Esophagus squamous epithelium (tissue), 5 donors: ENCODE data around the gene SLC38A4. TPM values are rescaled to one million over a fixed set of nuclear protein-coding genes. Genes with fewer than 3 reads are reported as not detected.

Source experiments
- DNase-seq: peaks from one replicate; lab custom pipeline; 2025; lab: John Stamatoyannopoulos, UW
- H3K27ac ChIP-seq, 4 donors: fragments of 200-600 bp; sonication (generic); one replicate each; pipeline ENCODE4 v1.5.1; 2016 to 2019; ENCODE audit warnings: mild to moderate bottlenecking in 1 of 4
- H3K27me3 ChIP-seq, 4 donors: fragments of 200-600 bp; sonication (generic); 1 replicate in 3 of 4; 2 replicates in 1 of 4; pipeline versions ENCODE4 v1.5.1 to v1.6.0; 2017 to 2021; ENCODE audit warnings: antibody characterized with exemption in 1 of 4
- H3K36me3 ChIP-seq, 3 donors: fragments of 200-600 bp; sonication (generic); one replicate each; pipeline ENCODE4 v1.5.1; 2016 to 2019
- H3K4me1 ChIP-seq, 3 donors: fragments of 200-600 bp; sonication (generic); one replicate each; pipeline ENCODE4 v1.5.1; 2017 to 2019
- H3K4me3 ChIP-seq, 4 donors: fragments of 200-600 bp; sonication (generic); 1 replicate in 3 of 4; 2 replicates in 1 of 4; pipeline ENCODE4 v1.5.1; 2016 to 2019; ENCODE audit warnings: mild to moderate bottlenecking in 2 of 4, moderate library complexity in 1 of 4
- H3K9me3 ChIP-seq, 3 donors: fragments of 200-600 bp; sonication (generic); one replicate each; pipeline ENCODE4 v1.5.1; 2016 to 2019
- POLR2A ChIP-seq, 4 donors: fragments of 450-650 bp; IDR thresholded peaks; one replicate each; pipeline ENCODE4 v1.6.1; 2017; ENCODE audit warnings: antibody characterized with exemption in 4 of 4, mild to moderate bottlenecking in 4 of 4, moderate library complexity in 3 of 4
- WGBS, 2 donors: methylation state at CpG; one replicate each; pipeline ENCODE4 v1.1.5; 2018; 5-methylcytosine and 5-hydroxymethylcytosine counted together
- intact Hi-C: fragments of 100-400 bp; cut with DNase I; formaldehyde crosslinking; loops from one replicate; pipeline ENCODE4 v1.15.0; 2022
- total RNA-seq, 4 donors: library from RNA; depleted of rRNA; stranded (reverse); fragments of >200 nt; gene quantifications; one replicate each; pipeline ENCODE4 v1.1.0, GENCODE V29; 2016
- TF ChIP-seq, protein P1 (sequence below), 6 experiments: fragments of 450-650 bp in 4 of 6; fragments of 200-600 bp in 2 of 6; sonication (generic) in 2 of 6; IDR thresholded peaks; one replicate each; pipeline ENCODE4 v1.5.1; 2016 to 2019; ENCODE audit warnings: antibody characterized with exemption in 6 of 6, mild to moderate bottlenecking in 4 of 6, moderate library complexity in 4 of 6
- donor health status: DM: yes; HTN: yes; CAD: no.

Gene SLC38A4
- total RNA-seq, 4 donors from 2014 or later, result 1.0 to 2.4 (median 2.1) TPM

DNA sequence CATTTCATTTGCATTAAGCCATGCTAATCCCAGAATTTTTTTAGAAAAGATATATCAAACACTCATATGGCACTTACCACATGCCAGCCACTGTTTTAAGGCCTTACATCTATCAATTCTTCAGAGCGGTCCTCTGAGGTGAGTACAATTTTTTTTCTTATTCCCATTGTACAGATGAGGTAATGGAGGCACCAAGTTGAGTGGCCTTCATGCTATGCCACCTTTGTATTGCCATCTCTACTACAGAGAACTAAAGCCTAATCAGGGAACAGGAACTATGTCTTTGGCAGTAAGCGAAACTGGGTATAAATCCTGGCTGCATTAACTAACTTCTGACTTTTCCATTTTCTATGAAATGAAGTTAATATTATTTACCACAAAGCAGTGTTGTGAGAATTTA, 27.1 kb downstream of the SLC38A4 start:
- 97 to 98% methylated on average over 2 of the region's 2 CpGs for WGBS, 2 donors
- DNase-seq, result no peak
- Histone ChIP-seq H3K4me3 (no peak overlapping the region), H3K36me3 (no peaks in the 10 kb centered on the region), H3K4me1 (no peaks in the 10 kb centered on the region), H3K27ac (no peak overlapping the region), H3K27me3 (no peaks in the 10 kb centered on the region), H3K9me3 (no peaks in the 10 kb centered on the region)
- TF ChIP-seq POLR2A (IDR thresholded peaks at IDR 0.05), result no peak
- TF ChIP-seq, protein P1, sequence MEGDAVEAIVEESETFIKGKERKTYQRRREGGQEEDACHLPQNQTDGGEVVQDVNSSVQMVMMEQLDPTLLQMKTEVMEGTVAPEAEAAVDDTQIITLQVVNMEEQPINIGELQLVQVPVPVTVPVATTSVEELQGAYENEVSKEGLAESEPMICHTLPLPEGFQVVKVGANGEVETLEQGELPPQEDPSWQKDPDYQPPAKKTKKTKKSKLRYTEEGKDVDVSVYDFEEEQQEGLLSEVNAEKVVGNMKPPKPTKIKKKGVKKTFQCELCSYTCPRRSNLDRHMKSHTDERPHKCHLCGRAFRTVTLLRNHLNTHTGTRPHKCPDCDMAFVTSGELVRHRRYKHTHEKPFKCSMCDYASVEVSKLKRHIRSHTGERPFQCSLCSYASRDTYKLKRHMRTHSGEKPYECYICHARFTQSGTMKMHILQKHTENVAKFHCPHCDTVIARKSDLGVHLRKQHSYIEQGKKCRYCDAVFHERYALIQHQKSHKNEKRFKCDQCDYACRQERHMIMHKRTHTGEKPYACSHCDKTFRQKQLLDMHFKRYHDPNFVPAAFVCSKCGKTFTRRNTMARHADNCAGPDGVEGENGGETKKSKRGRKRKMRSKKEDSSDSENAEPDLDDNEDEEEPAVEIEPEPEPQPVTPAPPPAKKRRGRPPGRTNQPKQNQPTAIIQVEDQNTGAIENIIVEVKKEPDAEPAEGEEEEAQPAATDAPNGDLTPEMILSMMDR (IDR thresholded peaks at IDR 0.05), result no peak
- intact Hi-C loops, result no loop called here

DNA sequence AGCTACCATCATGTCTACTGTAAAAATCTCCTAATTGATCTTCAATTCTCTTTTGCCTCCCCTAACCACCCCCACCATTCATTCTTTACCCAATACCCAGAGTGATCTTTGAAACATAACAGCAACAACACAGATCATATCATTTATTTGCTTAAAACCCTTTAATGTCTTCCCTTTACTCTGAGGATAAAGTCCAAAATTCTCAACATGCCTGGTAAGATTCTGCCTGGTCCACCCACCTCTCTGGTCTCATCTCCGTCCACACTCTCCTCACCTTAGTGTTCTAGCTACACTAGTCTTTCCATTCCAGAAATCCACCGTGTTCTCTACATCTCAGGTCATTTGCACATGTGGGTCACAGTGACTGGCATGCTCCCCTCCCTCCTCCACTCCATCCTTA, 27.7 kb downstream of the SLC38A4 start:
- WGBS, 2 donors, result 94 to 96% methylated on average over 2 of the region's 2 CpGs
- no peak overlapping the region for H3K4me3 ChIP-seq
- no peaks in the 10 kb centered on the region for H3K9me3 ChIP-seq
- H3K27me3 ChIP-seq, result no peaks in the 10 kb centered on the region
- no peak overlapping the region for H3K27ac ChIP-seq
- no peaks in the 10 kb centered on the region for H3K36me3 ChIP-seq
- no peaks in the 10 kb centered on the region for H3K4me1 ChIP-seq
- no peak for DNase-seq
- TF ChIP-seq, protein P1 (IDR thresholded peaks at IDR 0.05), result no peak
- TF ChIP-seq POLR2A (IDR thresholded peaks at IDR 0.05), result no peak
- intact Hi-C loops, result no loop called here

DNA sequence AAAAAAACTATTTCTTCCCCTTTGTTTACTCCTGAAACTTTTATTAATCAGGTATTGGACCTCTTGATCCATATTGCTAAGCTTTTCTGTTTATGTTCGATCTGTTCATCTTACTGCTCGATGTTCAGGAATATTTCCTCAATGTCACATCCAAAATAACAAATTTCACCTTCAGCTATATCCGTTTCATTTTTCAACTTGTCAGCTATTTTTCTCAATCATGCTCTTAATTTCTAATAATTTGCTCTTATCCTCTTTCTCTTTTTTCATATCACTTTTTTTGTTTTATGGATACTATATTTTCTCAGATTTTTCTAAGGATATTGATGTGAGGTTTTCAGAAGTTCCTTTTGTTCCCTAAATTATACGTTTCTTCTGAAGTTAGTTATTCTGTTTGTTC, 29.8 kb downstream of the SLC38A4 start:
- DNase-seq, result no peak
- Histone ChIP-seq H3K4me3 (no peak overlapping the region), H3K4me1 (no peaks in the 10 kb centered on the region), H3K27me3 (no peaks in the 10 kb centered on the region), H3K36me3 (no peaks in the 10 kb centered on the region), H3K9me3 (no peaks in the 10 kb centered on the region), H3K27ac (no peak overlapping the region)
- TF ChIP-seq, protein P1 (IDR thresholded peaks at IDR 0.05), result no peak
- TF ChIP-seq POLR2A (IDR thresholded peaks at IDR 0.05), result no peak
- WGBS, 2 donors, result 92 to 95% methylated on average over 4 of the region's 4 CpGs
- intact Hi-C loops, result no loop called here

DNA sequence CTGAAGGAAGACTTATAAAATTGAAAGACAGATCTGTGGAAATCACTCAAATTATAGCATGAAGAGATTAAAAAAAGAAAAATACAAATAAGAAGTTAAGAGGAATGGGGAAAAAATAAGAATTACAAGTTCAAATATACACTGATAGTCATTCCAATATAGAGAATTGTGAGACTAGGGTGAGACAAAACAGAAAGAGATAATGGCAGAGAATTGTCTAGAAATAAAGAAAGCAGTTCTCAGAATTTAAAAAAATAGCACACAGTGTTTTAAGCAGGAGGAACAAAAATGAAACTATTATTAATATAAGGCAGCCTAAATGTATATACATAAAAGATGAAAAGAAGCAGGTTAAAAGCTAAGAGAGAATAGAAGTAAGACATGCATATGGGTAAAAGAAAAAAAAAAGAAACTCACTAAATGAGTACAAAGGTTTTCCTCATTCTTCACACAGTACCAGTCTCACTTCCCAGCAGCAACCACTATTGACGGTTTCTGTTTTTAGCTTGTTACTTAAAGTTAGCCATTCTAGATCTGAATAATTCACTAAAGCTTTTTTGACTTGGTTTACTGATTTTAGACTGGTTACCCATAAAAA, 31.1 kb downstream of the SLC38A4 start:
- DNase-seq, result no peak
- Histone ChIP-seq H3K27ac (no peak overlapping the region), H3K27me3 (no peaks in the 10 kb centered on the region), H3K36me3 (no peaks in the 10 kb centered on the region), H3K4me1 (no peaks in the 10 kb centered on the region), H3K9me3 (no peaks in the 10 kb centered on the region), H3K4me3 (no peak overlapping the region)
- TF ChIP-seq, protein P1 (IDR thresholded peaks at IDR 0.05), result no peak
- no peak for TF ChIP-seq POLR2A (IDR thresholded peaks at IDR 0.05)
- WGBS, 2 donors, result 65 to 77% methylated on average over 1 of the region's 1 CpG
- intact Hi-C loops, result no loop called here

DNA sequence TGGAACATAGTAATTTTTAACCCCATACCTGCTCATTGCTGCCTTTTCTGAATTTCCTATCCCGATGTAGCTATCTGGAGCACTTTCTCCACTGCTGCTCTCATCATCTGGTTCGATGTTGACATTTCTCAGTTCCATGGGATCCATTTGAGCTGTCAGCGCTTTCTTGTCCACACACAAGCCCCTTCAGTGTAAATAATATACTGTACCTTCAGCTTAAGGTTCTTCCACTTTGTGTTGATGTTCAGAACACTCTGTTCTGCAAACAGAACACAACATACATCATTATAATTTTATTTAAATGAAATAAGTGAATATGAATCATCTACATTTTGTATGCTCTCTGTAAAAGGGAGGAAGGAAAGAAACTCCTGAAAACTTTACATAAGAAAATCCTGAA, 32.9 kb downstream of the SLC38A4 start:
- 88 to 98% methylated on average over 3 of the region's 3 CpGs for WGBS, 2 donors
- H3K4me3 ChIP-seq, result no peak overlapping the region
- intact Hi-C loops, result no loop called here

More for the DNA sequence above, 32.9 kb downstream of the SLC38A4 start:
- Histone ChIP-seq H3K36me3 (no peaks in the 10 kb centered on the region), H3K27ac (no peak overlapping the region), H3K4me1 (no peaks in the 10 kb centered on the region), H3K9me3 (no peaks in the 10 kb centered on the region), H3K27me3 (no peaks in the 10 kb centered on the region)
- no peak for DNase-seq
- no peak for TF ChIP-seq POLR2A (IDR thresholded peaks at IDR 0.05)
- TF ChIP-seq, protein P1 (IDR thresholded peaks at IDR 0.05), result no peak
